Stimulated activated CD4-positive, alpha-beta T cell treated with anti-CD3 and anti-CD28 coated beads, Interleukin-12 subunit alpha, Interleukin-12 subunit beta, amount 100 ng/mL, for 4 hours (primary cell): ENCODE results near the gene BNC2.

Source experiments
- DNase-seq: peaks from one replicate; pipeline ENCODE4 v3.0.0-alpha.2; 2020

Gene BNC2

DNA sequence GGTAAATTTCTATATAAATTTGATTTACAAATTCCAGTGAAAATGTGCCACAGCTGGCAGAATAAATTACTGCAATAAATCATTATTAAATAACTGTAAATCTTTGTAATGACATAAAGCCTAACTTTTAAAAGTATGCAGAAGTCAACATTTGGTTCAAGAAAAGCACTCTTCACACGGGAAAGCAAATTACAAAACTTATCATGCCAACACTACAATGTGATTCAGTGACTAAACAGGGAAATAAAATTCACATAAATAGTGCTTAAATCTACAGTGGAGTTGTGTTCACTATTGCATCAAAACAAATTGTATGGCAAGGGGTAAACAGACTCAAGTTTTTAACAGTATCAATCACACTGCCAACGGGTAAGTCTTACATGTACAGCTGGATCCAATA lies 117.2 kb downstream of the BNC2 start:
- DNase-seq: no peak

GRCh38 chr9:16752601-16753000 lies 117.9 kb downstream of the BNC2 start:
- no peak for DNase-seq

GRCh38 chr9:16750553-16750952 lies 119.9 kb downstream of the BNC2 start:
- DNase-seq: no peak

DNA sequence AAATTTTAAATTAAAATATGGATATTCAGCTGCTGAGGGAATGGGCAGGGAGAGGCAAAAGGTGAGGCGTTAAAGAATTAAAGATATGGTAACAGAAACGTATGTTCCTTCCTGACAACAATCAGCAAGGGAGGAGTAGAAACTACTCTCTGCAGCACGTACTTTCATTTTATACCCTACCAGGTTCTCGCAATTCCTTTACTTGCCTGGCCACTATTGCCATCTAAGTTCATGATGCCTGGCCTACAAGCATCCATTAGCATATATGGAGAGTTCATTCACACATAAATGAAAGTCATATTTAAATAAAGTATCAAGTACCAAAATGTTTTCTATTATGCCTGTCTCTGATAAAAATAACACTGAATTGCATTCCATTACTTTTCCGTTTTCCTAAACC lies 125.1 kb downstream of the BNC2 start:
- no peak for DNase-seq

DNA sequence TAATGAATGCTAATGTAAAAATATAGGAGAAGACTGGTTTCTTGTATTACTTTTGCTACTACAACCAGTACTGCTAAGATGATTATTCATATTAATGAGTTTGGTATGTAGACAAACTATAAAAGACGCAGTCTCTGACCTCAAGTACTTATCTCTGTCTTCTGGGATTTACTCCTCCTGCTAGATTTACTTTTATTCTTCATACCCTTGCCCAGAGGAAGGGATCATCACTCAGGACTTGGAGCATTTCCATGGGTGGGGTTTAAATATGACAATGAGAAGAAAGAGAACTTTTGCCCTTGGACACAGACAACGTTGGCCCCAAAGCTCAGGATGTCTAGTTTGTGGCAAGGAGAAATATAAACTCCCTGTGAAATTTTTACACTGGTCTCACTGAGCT lies 126.1 kb downstream of the BNC2 start:
- DNase-seq: no peak

DNA sequence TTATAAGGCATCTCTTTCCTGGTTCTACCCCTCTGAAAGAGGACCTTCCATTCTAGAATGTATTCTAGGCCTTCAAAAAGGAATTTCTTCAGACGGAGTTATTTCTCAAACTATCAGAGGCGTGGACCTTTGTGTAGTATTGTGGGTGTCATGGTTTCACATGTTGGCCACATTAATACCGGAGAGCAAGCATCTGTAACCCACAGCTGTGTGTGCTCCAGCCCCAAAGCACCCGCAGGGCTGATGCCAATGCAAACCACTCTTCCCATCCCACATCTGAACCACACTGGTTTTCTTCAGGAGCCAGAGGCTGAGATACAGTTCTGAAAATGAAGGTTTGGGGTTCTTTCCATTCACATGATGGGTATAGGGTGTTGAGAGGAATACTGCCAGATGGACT lies 127.1 kb downstream of the BNC2 start:
- DNase-seq: no peak

- DNase-seq: no peak
Measured at GRCh38 chr9:16735001-16735400, 135.5 kb downstream of the BNC2 start.

GRCh38 chr9:16732546-16732945 lies 137.9 kb downstream of the BNC2 start:
- DNase-seq: no peak

DNA sequence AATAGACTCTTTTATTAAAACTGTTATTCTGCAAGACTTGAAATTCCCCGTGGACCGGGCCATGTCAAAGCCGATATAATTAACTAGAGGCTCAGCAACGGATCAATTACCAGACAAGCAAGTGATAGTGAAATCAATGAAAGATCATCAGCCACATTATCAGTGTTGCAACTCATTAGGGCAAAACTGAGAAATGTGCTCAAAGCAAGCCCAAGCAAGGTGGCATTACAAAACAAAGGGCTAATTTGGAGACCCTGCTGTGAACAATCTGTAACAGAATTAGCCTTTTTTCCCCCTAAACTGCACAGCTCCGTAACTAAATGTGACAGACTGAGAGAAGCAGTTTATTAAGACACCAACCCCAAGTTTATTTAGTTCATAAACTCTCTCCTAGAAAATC lies 140.3 kb downstream of the BNC2 start:
- DNase-seq: no peak

- DNase-seq: no peak
Measured at GRCh38 chr9:16729651-16730050, 140.8 kb downstream of the BNC2 start.

GRCh38 chr9:16728137-16728508 lies 142.3 kb downstream of the BNC2 start:
- DNase-seq: no peak

GRCh38 chr9:16727452-16728136 lies 142.9 kb downstream of the BNC2 start:
- DNase-seq: no peak

DNA sequence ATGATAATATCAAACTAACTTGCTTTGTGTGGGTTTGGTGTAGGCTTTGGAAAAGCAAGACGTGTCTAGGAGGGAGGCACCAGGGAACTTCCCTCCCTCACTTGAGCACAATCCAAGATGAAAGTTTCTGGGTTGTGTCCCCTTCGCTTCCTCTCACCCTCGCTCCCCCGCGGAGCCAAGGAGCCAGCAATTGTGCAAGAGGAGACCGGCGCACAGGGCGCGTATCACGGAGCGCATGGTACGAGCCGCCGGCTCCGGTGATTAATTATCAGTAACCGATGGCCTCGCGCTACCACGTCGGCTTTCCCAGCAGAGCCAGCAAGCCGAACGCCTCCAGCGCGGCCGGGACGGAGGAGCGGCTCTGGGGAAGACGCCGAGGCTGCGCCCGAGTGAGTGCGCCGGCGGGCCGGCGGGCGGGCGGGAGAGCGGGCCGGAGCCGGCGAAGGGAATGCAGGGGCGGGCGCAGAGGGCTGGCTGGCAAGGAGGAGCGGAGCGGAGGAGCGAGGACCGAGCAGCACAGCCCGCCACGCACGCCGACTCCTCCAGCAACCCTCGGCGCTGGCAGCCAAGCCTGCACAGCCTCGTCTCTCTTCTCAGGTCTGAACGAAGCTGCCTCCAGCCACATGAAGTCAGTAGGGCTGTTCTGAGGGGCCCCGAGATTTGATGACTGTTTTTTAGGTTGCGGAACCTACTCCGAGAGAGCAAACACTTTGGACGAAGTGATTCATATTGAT lies 143.6 kb downstream of the BNC2 start:
- DNase-seq: no peak

GRCh38 chr9:16726029-16726428 lies 144.4 kb downstream of the BNC2 start:
- no peak for DNase-seq

DNA sequence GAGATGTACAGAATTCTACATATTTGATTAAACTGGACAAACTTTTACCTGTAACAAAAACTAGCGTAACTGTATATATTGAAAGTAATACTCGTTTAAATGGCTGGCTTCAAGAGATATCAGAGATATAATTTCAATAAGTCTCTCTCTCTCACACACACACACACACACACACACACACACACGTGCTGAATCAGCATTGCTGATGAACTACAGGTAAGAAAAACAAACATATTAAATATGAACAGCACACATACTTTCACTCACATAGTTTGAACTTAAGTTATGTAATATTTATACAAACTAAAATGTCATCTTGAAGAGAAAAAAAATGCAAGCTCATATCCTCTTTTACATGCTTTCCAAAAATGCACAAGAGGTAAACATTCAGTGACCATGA lies 145.4 kb downstream of the BNC2 start:
- DNase-seq: no peak

GRCh38 chr9:16721972-16722371 lies 148.5 kb downstream of the BNC2 start:
- DNase-seq: no peak

DNA sequence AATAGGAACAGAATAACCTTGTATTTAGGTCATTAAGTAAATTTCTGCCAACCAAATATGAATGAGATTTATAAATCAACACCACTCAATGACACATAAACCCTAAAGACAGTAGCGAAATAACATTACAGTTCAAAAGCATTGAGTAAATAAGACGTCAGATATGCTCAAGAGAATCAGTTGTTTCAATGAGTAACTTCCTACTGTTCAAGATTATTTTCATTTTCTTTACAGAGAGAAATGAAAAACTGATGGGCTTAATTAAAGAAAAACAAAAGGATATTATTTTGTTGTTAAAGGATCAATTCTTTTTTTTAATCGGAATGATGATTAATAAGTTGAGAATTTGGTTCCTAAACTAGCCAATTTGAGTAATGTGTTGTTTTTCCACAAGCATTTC lies 150.1 kb downstream of the BNC2 start:
- no peak for DNase-seq

- DNase-seq: no peak
Measured at GRCh38 chr9:16719921-16720320, 150.5 kb downstream of the BNC2 start.

DNA sequence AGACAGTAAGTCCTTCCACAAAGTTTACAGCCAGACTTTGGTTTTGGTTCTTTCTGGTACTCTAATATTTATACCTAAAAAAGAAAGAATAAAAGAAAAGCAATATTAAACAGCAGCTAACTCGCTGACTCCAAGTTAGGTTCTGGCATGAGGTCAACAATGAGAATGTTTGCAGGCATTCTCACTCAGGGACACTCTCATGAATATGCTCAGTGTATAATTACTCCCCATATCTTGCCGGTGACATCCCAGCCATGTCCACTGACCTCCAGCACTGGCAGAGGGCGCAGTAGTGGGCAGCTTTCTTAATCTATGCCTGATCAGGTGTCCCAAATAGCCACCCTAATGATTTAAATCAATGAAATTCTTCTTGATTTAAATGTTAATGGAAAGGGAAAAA lies 151.5 kb downstream of the BNC2 start:
- DNase-seq: no peak

DNA sequence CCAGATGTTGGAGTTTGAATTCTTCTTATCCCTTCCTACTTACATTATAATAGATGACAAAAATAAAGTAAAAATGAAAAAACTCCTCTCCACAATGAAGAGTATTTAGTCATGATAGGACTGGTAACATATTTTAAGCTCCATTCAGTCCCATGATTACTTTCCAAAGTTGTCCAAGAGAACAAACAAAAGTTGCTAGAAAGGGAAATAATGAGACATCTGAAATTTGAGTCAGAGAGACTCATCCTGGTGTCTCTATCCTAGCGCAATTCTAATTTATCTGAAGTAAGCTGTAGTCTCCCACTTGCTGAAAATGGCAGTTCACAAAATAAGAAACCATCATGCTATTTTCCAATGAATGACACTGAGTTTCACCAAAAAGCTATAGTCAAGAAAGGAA lies 152.2 kb downstream of the BNC2 start:
- DNase-seq: no peak

DNA sequence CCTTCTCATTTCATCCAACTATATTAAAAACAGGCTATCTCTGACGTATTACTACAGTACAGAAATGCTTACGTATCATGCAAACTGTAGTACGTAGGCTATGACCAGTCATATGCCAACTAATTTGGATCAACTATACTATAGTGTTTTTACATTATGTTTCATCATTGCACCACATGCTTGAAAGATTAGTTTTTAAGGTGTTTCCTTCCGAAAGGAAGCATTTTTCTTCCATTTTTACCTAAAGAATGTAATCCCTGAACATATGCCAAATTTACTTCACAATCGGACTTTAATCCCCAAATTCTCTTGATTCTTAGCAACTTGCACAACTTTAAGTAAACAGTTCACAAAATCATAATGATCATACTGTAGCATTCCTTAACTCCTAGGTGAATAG lies 153.9 kb downstream of the BNC2 start:
- DNase-seq: no peak

GRCh38 chr9:16715404-16715803 lies 155.1 kb downstream of the BNC2 start:
- DNase-seq: no peak

GRCh38 chr9:16712787-16713186 lies 157.7 kb downstream of the BNC2 start:
- no peak for DNase-seq

- no peak for DNase-seq
Measured at GRCh38 chr9:16710888-16711287, 159.6 kb downstream of the BNC2 start.

DNA sequence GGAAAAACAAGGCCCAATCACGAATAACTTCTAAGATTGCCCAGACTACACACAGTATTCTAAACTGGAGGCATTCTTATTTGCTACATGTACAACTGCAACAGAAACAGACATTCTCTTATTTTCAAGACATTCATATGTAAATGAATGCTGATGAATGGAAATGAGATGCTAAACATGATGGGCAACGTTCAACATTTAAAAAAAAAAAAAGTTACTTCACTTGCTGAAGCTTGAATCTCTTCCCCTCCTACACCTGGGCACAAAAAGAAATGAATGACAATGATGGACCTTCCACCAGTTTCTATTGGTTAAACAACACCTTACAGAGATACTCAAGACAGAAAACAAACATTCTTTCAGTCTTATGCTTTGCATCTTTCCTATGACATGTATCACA lies 160.5 kb downstream of the BNC2 start:
- no peak for DNase-seq
